OCI-LY3 (cell line): ENCODE measurements around the gene FAM222B.

Experiments
- H2AFZ ChIP-seq: fragments of 200-600, 300-600 bp; shearing (Covaris generic); 2 replicates; pipeline ENCODE4 v1.6.0; 2014; ENCODE audit warnings: antibody characterized with exemption, low read depth, low read length
- H3K27ac ChIP-seq: fragments of 200-600, 300-600 bp; sonication (generic); 2 replicates; pipeline ENCODE4 v1.5.1; 2014; ENCODE audit warnings: mild to moderate bottlenecking, low read length, moderate library complexity, mixed read lengths
- H3K27me3 ChIP-seq: fragments of 200-600, 300-600 bp; sonication (generic); 2 replicates; pipeline ENCODE4 v1.6.1; 2014; ENCODE audit warnings: low read depth, low read length, mixed read lengths
- H3K36me3 ChIP-seq: fragments of 200-600, 300-600 bp; sonication (generic); replicated peaks from 2 replicates; pipeline ENCODE3; 2014; ENCODE audit warnings: low read depth, low read length, mixed read lengths
- H3K4me1 ChIP-seq: fragments of 300-600, 200-600 bp; sonication (generic); 2 replicates; pipeline ENCODE4 v1.6.1; 2014; ENCODE audit warnings: low read length, mixed read lengths
- H3K4me2 ChIP-seq: fragments of 200-600, 300-600 bp; sonication (generic); 2 replicates; pipeline ENCODE4 v1.6.1; 2014; ENCODE audit warnings: low read length, mixed read lengths
- H3K4me3 ChIP-seq: fragments of 300-600, 200-600 bp; sonication (generic); 2 replicates; pipeline ENCODE4 v1.5.1; 2014; ENCODE audit warnings: antibody characterized with exemption, mild to moderate bottlenecking, low read length, moderate library complexity
- H3K79me2 ChIP-seq: fragments of 300-600, 200-600 bp; shearing (Covaris generic); 2 replicates; pipeline ENCODE4 v1.6.1; 2014; ENCODE audit warnings: mild to moderate bottlenecking, low read length, mixed read lengths
- H3K9ac ChIP-seq: fragments of 300-600, 200-600 bp; shearing (Covaris generic); 2 replicates; pipeline ENCODE4 v1.6.0; 2014; ENCODE audit warnings: mild to moderate bottlenecking, low read length, moderate library complexity
- H3K9me3 ChIP-seq: fragments of 200-600, 300-600 bp; shearing (Covaris generic); 2 replicates; pipeline ENCODE4 v1.6.1; 2014; ENCODE audit warnings: low read length, mixed read lengths; ENCODE audit not compliant: insufficient read depth
- H4K20me1 ChIP-seq: fragments of 200-600, 300-600 bp; sonication (generic); 2 replicates; pipeline ENCODE4 v1.6.1; 2016; ENCODE audit warnings: low read length, mixed read lengths; ENCODE audit not compliant: insufficient read depth
- CTCF ChIP-seq: fragments of 200-600, 300-600 bp; sonication (generic); IDR thresholded peaks from 2 replicates; pipeline ENCODE4 v1.5.1; 2014; ENCODE audit warnings: antibody characterized with exemption, low read length, low read depth
- EZH2phosphoT487 ChIP-seq: fragments of 200-600 bp; shearing (Covaris generic); IDR thresholded peaks from 2 replicates; pipeline ENCODE4 v1.6.1; 2018; ENCODE audit warnings: antibody characterized with exemption, mixed run types, low read depth

The FAM222B gene

GRCh38 chr17:28816540-28816939 lies 26.1 kb downstream of the FAM222B start:
- TF ChIP-seq EZH2phosphoT487: no peak
- no peak for TF ChIP-seq CTCF
- Histone ChIP-seq H3K4me2 (no peak overlapping the region), H3K4me3 (no peak overlapping the region), H3K36me3 (peaks cover 3% of the 10 kb centered on the region), H4K20me1 (no peaks in the 10 kb centered on the region), H2AFZ (no peak overlapping the region), H3K4me1 (peaks cover 7% of the 10 kb centered on the region), H3K79me2 (peaks cover 73% of the 10 kb centered on the region), H3K9ac (no peak overlapping the region), H3K9me3 (no peaks in the 10 kb centered on the region), H3K27me3 (no peaks in the 10 kb centered on the region), H3K27ac (no peak overlapping the region)

- H3K27me3 ChIP-seq: no peaks in the 10 kb centered on the region
- TF ChIP-seq CTCF (no peak), EZH2phosphoT487 (no peak)
- H3K79me2 ChIP-seq: peaks cover 81% of the 10 kb centered on the region
- no peaks in the 10 kb centered on the region for H3K36me3 ChIP-seq
- peak overlapping the region; percentile 70 for H3K27ac ChIP-seq
- H3K9ac ChIP-seq: peak overlapping the region; percentile 84
- no peaks in the 10 kb centered on the region for H3K9me3 ChIP-seq
- H3K4me1 ChIP-seq: peaks cover 37% of the 10 kb centered on the region
- 0 out of 2 replicates have a peak, but pooled peaks cover 6% of the 10 kb centered on the region for H4K20me1 ChIP-seq
- H2AFZ ChIP-seq: peak overlapping the region; percentile 94
- peak overlapping the region; percentile 88 for H3K4me3 ChIP-seq
- peak overlapping the region; percentile 66 for H3K4me2 ChIP-seq
Observed at GRCh38 chr17:28812748-28813377, 29.7 kb downstream of the FAM222B start.

GRCh38 chr17:28812091-28812747 lies 30.4 kb downstream of the FAM222B start:
- H3K9me3 ChIP-seq: no peaks in the 10 kb centered on the region
- H3K9ac ChIP-seq: peak overlapping the region; percentile 84
- H2AFZ ChIP-seq: peak overlapping the region; percentile 94
- peak overlapping the region; percentile 88 for H3K4me3 ChIP-seq
- H3K79me2 ChIP-seq: peaks cover 83% of the 10 kb centered on the region
- H4K20me1 ChIP-seq: 0 out of 2 replicates have a peak, but pooled peaks cover 8% of the 10 kb centered on the region
- H3K27ac ChIP-seq: peak overlapping the region; percentile 70
- TF ChIP-seq EZH2phosphoT487: no peak
- TF ChIP-seq CTCF: no peak
- peaks cover 37% of the 10 kb centered on the region for H3K4me1 ChIP-seq
- no peaks in the 10 kb centered on the region for H3K36me3 ChIP-seq
- H3K27me3 ChIP-seq: no peaks in the 10 kb centered on the region
- H3K4me2 ChIP-seq: peak overlapping the region; percentile 93

- Histone ChIP-seq H3K27ac (peak overlapping the region; percentile 26; the same call in 1 of the 2 replicates), H2AFZ (0 out of 2 replicates have a peak overlapping the region, but pooled peaks have one; percentile 24), H3K4me1 (peaks cover 37% of the 10 kb centered on the region), H3K4me2 (peak overlapping the region; percentile 93), H3K9ac (peak overlapping the region; percentile 78), H3K4me3 (peak overlapping the region; percentile 88), H3K36me3 (no peaks in the 10 kb centered on the region), H3K79me2 (peaks cover 79% of the 10 kb centered on the region), H4K20me1 (0 out of 2 replicates have a peak, but pooled peaks cover 8% of the 10 kb centered on the region), H3K27me3 (no peaks in the 10 kb centered on the region), H3K9me3 (no peaks in the 10 kb centered on the region)
- TF ChIP-seq CTCF (no peak), EZH2phosphoT487 (no peak)
Observed at GRCh38 chr17:28811651-28812090, 30.9 kb downstream of the FAM222B start.
